Mesothelial cell of epicardium (in vitro differentiated cells): ENCODE measurements around the gene ELF1. TPM values are rescaled to one million over a fixed set of nuclear protein-coding genes. Genes with fewer than 3 reads are reported as not detected.

Source experiments
- total RNA-seq: library from RNA; stranded (reverse); gene quantifications from 3 replicates; pipeline ENCODE4 v1.2.1, GENCODE V29; 2021

The ELF1 gene
- total RNA-seq, 1 donor from 2014 or later = 76.9 TPM

Other genes with a start within 250 kb of the ELF1 start
- gene MRPS31, start 248.1 kb downstream of the ELF1 start, total RNA-seq = 29.6 to 33.3 TPM (median 31.3 TPM) in 3 replicates
- gene SLC25A15, start 229.7 kb downstream of the ELF1 start, total RNA-seq = 11.0 to 13.2 TPM (median 12.2 TPM) in 3 replicates
- gene WBP4, start 42.2 kb upstream of the ELF1 start, total RNA-seq = 9.2 to 9.5 TPM (median 9.4 TPM) in 3 replicates
- 10.2 to 11.3 TPM (median 10.4 TPM) in 3 replicates for gene KBTBD6, start 113.5 kb upstream of the ELF1 start, total RNA-seq
- gene KBTBD7, start 175.3 kb upstream of the ELF1 start, total RNA-seq = 10.7 to 11.7 TPM (median 11.1 TPM) in 3 replicates
- 15.5 to 17.2 TPM (median 16.6 TPM) in 3 replicates for gene MTRF1, start 244.3 kb upstream of the ELF1 start, total RNA-seq